H9 (cell line): Measurements from ENCODE around the gene ANXA9. TPM values are rescaled to one million over a fixed set of nuclear protein-coding genes. Genes with fewer than 3 reads are reported as not detected.

ENCODE experiments used
- DNase-seq: peaks from one replicate; pipeline ENCODE4 v3.0.0-alpha.2; 2017
- H2AFZ ChIP-seq: one replicate; pipeline ENCODE4 v1.6.1; 2013; ENCODE audit warnings: mild to moderate bottlenecking, low read length, control low read depth, moderate library complexity
- H2AK5ac ChIP-seq: 2 replicates; pipeline ENCODE4 v1.6.1; 2013; ENCODE audit warnings: low read length, control low read depth, mixed read lengths; ENCODE audit not compliant: insufficient read length
- H2BK120ac ChIP-seq: one replicate; pipeline ENCODE4 v1.6.1; 2013; ENCODE audit warnings: low read depth, mild to moderate bottlenecking, low read length, control low read depth, inconsistent platforms; ENCODE audit not compliant: poor library complexity, severe bottlenecking
- H2BK12ac ChIP-seq: 2 replicates; pipeline ENCODE4 v1.6.1; 2013; ENCODE audit warnings: low read length, control low read depth, mixed read lengths, low read depth; ENCODE audit not compliant: insufficient read length
- H2BK15ac ChIP-seq: 2 replicates; pipeline ENCODE4 v1.6.1; 2013; ENCODE audit warnings: low read depth, low read length, control low read depth
- H2BK20ac ChIP-seq: one replicate; pipeline ENCODE4 v1.6.1; 2013; ENCODE audit warnings: low read depth, mild to moderate bottlenecking, low read length, control low read depth, inconsistent platforms; ENCODE audit not compliant: poor library complexity, severe bottlenecking
- H2BK5ac ChIP-seq: 2 replicates; pipeline ENCODE4 v1.6.1; 2013; ENCODE audit warnings: low read length, control low read depth, mixed read lengths; ENCODE audit not compliant: insufficient read length
- H3K14ac ChIP-seq: 2 replicates; pipeline ENCODE4 v1.6.1; 2013; ENCODE audit warnings: low read length, control low read depth; ENCODE audit not compliant: insufficient read depth
- H3K18ac ChIP-seq: 2 replicates; pipeline ENCODE4 v1.6.1; 2013; ENCODE audit warnings: low read depth, mild to moderate bottlenecking, mixed read lengths, low read length, control low read depth; ENCODE audit not compliant: insufficient read length
- H3K23ac ChIP-seq: 2 replicates; pipeline ENCODE4 v1.6.1; 2013; ENCODE audit warnings: low read length, control low read depth, mixed read lengths, low read depth; ENCODE audit not compliant: insufficient read length
- H3K23me2 ChIP-seq: 2 replicates; pipeline ENCODE4 v1.6.1; 2013; ENCODE audit warnings: low read depth, mild to moderate bottlenecking, mixed read lengths, low read length, control low read depth; ENCODE audit not compliant: insufficient read length, poor library complexity, severe bottlenecking
- H3K27ac ChIP-seq: 2 replicates; pipeline ENCODE4 v1.5.1; 2013; ENCODE audit warnings: low read length, control low read depth, mixed read lengths, low read depth; ENCODE audit not compliant: insufficient read length
- H3K27me3 ChIP-seq: 2 replicates; pipeline ENCODE4 v1.6.1; 2013; ENCODE audit warnings: low read length, control low read depth, inconsistent platforms; ENCODE audit not compliant: insufficient read depth
- H3K4ac ChIP-seq: 2 replicates; pipeline ENCODE4 v1.6.1; 2013; ENCODE audit warnings: low read depth, mild to moderate bottlenecking, control low read depth, inconsistent platforms, low read length, moderate library complexity
- H3K4me1 ChIP-seq: 2 replicates; pipeline ENCODE4 v1.6.1; 2013; ENCODE audit warnings: low read length, control low read depth, inconsistent platforms; ENCODE audit not compliant: insufficient read depth
- H3K4me2 ChIP-seq: 2 replicates; pipeline ENCODE4 v1.6.1; 2013; ENCODE audit warnings: low read length, control low read depth, mixed read lengths; ENCODE audit not compliant: insufficient read length, insufficient read depth
- H3K56ac ChIP-seq: 2 replicates; pipeline ENCODE4 v1.6.1; 2013; ENCODE audit warnings: low read depth, mild to moderate bottlenecking, mixed read lengths, low read length, control low read depth; ENCODE audit not compliant: insufficient read length
- H3K79me1 ChIP-seq: 2 replicates; pipeline ENCODE4 v1.6.1; 2013; ENCODE audit warnings: low read depth, mild to moderate bottlenecking, moderate library complexity, low read length, control low read depth, inconsistent platforms; ENCODE audit not compliant: insufficient read depth, poor library complexity, severe bottlenecking
- H3K79me2 ChIP-seq: 2 replicates; pipeline ENCODE4 v1.6.1; 2013; ENCODE audit warnings: low read length, control low read depth, inconsistent platforms; ENCODE audit not compliant: insufficient read depth
- H3K9ac ChIP-seq: 2 replicates; pipeline ENCODE4 v1.6.1; 2013; ENCODE audit warnings: low read length, control low read depth, mixed read lengths; ENCODE audit not compliant: insufficient read length; ENCODE audit errors: extremely low read depth
- H3K9me3 ChIP-seq: one replicate; pipeline ENCODE4 v1.6.1; 2013; ENCODE audit warnings: low read depth, low read length, inconsistent platforms; ENCODE audit not compliant: control insufficient read depth
- H3T11ph ChIP-seq: one replicate; pipeline ENCODE4 v1.6.1; 2013; ENCODE audit warnings: mild to moderate bottlenecking, low read length, control low read depth, inconsistent platforms
- H4K20me1 ChIP-seq: one replicate; pipeline ENCODE4 v1.6.1; 2013; ENCODE audit not compliant: control insufficient read depth, insufficient read length, insufficient read depth
- H4K5ac ChIP-seq: 2 replicates; pipeline ENCODE4 v1.6.1; 2013; ENCODE audit warnings: low read depth, mild to moderate bottlenecking, mixed read lengths, low read length, control low read depth; ENCODE audit not compliant: insufficient read length
- H4K8ac ChIP-seq: replicated peaks from 2 replicates; pipeline ENCODE4 v1.6.1; 2013; ENCODE audit warnings: low read length, control low read depth, mixed read lengths, low read depth; ENCODE audit not compliant: insufficient read length
- H4K91ac ChIP-seq: 2 replicates; pipeline ENCODE4 v1.6.1; 2013; ENCODE audit warnings: low read depth, mild to moderate bottlenecking, moderate library complexity, mixed read lengths, low read length, control low read depth; ENCODE audit not compliant: insufficient read length
- H3K27ac Mint-ChIP-seq, 3 experiments: 2 replicates in 2 of 3; 3 replicates in 1 of 3; pipeline ENCODE4 v1.8.0; 2020 to 2021; ENCODE audit warnings: mixed read lengths in 3 of 3, mild to moderate bottlenecking in 1 of 3, moderate library complexity in 1 of 3
- H3K27me3 Mint-ChIP-seq: 2 replicates; pipeline ENCODE4 v1.8.0; 2021; ENCODE audit warnings: low read depth, mild to moderate bottlenecking, moderate library complexity, mixed read lengths
- H3K36me3 Mint-ChIP-seq, 3 experiments: 2 replicates in 2 of 3; 3 replicates in 1 of 3; pipeline ENCODE4 v1.8.0; 2020 to 2021; ENCODE audit warnings: low read depth in 3 of 3, mixed read lengths in 3 of 3; ENCODE audit not compliant: insufficient read depth in 1 of 3
- H3K4me1 Mint-ChIP-seq, 2 experiments: 2 replicates each; pipeline ENCODE4 v1.8.0; 2020; ENCODE audit warnings: mixed read lengths in 2 of 2
- H3K4me3 Mint-ChIP-seq, 2 experiments: 2 replicates in 1 of 2; 3 replicates in 1 of 2; pipeline ENCODE4 v1.8.0; 2020 to 2021; ENCODE audit warnings: mild to moderate bottlenecking in 2 of 2, mixed read lengths in 2 of 2, moderate library complexity in 1 of 2
- H3K9me3 Mint-ChIP-seq, 2 experiments: 2 replicates in 1 of 2; 3 replicates in 1 of 2; pipeline ENCODE4 v1.8.0; 2020; ENCODE audit warnings: mild to moderate bottlenecking in 2 of 2, mixed read lengths in 2 of 2, moderate library complexity in 1 of 2
- CTCF ChIP-seq: fragments of 200-600 bp; sonication (generic); conservative IDR thresholded peaks from 3 replicates; pipeline ENCODE4 v1.8.0; 2021; ENCODE audit warnings: antibody characterized with exemption, mild to moderate bottlenecking
- WGBS: extraction: QIAGEN DNeasy Blood & Tissue Kit; methylation state at CpG from one replicate; pipeline ENCODE4 v1.1.7; 2013; ENCODE audit warnings: missing lambda C conversion rate, low lambda C conversion rate, mixed read lengths; ENCODE audit not compliant: insufficient read length; ENCODE audit errors: extremely low coverage; 5-methylcytosine and 5-hydroxymethylcytosine counted together
- total RNA-seq: library from RNA; stranded (reverse); gene quantifications from 2 replicates; pipeline ENCODE4 v1.2.1, GENCODE V29; 2021

Gene ANXA9
- total RNA-seq, 1 experiment from 2014 or later: 0.92 TPM

DNA sequence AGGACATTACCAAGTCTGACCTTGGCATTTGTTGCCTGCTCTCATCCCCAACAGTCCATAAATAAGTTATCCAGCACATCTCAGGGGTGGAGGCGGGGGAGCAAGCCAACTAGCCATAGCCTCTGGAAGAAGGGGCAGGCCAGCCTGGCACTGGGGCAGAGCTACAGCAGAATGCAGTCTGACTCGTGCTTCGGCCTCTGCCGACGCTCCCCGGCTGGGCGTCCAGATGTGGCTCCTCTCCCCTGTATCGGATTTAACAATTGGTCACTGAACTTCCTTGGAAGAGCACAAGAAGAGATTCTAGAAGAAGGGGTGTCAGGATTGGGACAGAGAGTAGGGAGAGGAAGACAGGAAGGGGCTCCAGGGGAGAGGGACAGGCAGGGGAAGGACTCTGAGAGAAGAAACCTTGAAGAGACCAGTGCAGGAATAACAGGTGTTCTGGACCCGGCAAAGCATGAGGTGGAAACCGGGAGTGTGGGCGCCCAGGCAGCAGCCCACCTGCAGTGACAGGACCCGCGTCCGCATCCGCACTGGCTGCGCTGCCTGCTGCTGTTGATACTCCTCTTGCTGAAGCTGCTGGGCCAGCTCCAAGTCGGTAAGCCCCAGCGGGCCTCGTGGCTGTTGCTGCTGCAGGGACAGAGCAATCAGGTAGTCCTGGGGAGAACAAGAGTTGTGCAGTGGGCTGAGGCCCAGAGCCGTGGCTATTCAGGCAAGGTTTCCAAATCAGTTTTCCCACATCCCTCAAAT lies 15.2 kb downstream of the ANXA9 start:
- H3K27me3 ChIP-seq: no peaks in the 10 kb centered on the region
- TF ChIP-seq CTCF: no peak
- H3K56ac ChIP-seq: no peak overlapping the region
- no peak overlapping the region for H4K5ac ChIP-seq
- H2BK5ac ChIP-seq: no peak overlapping the region
- no peak overlapping the region for H3K9ac ChIP-seq
- H3K4me2 ChIP-seq: no peak overlapping the region
- H4K8ac ChIP-seq: no peak overlapping the region
- no CpG with 5 or more reads among the region's 20 CpGs for WGBS
- H3K27me3 Mint-ChIP-seq: no peaks in the 10 kb centered on the region
- H2BK120ac ChIP-seq: no peak overlapping the region
- DNase-seq: no peak
- no peak overlapping the region for H3T11ph ChIP-seq
- no peaks in the 10 kb centered on the region for H3K79me2 ChIP-seq
- no peaks in the 10 kb centered on the region for H3K9me3 Mint-ChIP-seq
- no peak overlapping the region for H3K27ac Mint-ChIP-seq
- H3K4me3 Mint-ChIP-seq: no peak overlapping the region
- H2BK20ac ChIP-seq: no peak overlapping the region
- H3K4me1 ChIP-seq: peaks cover 3% of the 10 kb centered on the region; the same call in 1 of the 2 replicates
- no peak overlapping the region for H2BK12ac ChIP-seq
- no peak overlapping the region for H2BK15ac ChIP-seq
- no peaks in the 10 kb centered on the region for H3K9me3 ChIP-seq
- H3K79me1 ChIP-seq: no peaks in the 10 kb centered on the region
- H2AK5ac ChIP-seq: no peak overlapping the region
- no peak overlapping the region for H4K91ac ChIP-seq
- no peak overlapping the region for H3K14ac ChIP-seq
- no peaks in the 10 kb centered on the region for H4K20me1 ChIP-seq
- no peak overlapping the region for H3K4ac ChIP-seq
- H3K36me3 Mint-ChIP-seq: peaks cover 0 to 8% (median 5%) of the 10 kb centered on the region in 3 experiments; a peak in 3 of 7 replicates
- peaks cover 5 to 8% of the 10 kb centered on the region in 2 experiments for H3K4me1 Mint-ChIP-seq
- H3K23me2 ChIP-seq: no peaks in the 10 kb centered on the region
- H3K23ac ChIP-seq: no peak overlapping the region
- H3K18ac ChIP-seq: no peak overlapping the region
- no peak overlapping the region for H2AFZ ChIP-seq
- H3K27ac ChIP-seq: no peak overlapping the region
